Measurements from ENCODE around the gene SPRR2B. TPM values are rescaled to one million over a fixed set of nuclear protein-coding genes. Genes with fewer than 3 reads are reported as not detected.

The SPRR2B gene
- not detected in 5 replicates for total RNA-seq (2022; extraction: Qiagen RNA extraction; ENCODE audit: low read depth)

GRCh38 chr1:153071511-153071910, at the start of gene SPRR2B:
TSS of gene SPRR2B (minus strand) at chr1:153071611. CDS start at chr1:153070839, 772 bp downstream.

GRCh38 chr1:153113416-153113815, 42.0 kb upstream of the SPRR2B start, which contains the start of gene SPRR2F:
TSS of gene SPRR2F (minus strand) at chr1:153113516. CDS start at chr1:153112733, 783 bp downstream.

GRCh38 chr1:153094426-153094825, 23.0 kb upstream of the SPRR2B start, which contains the start of gene SPRR2E:
TSS of gene SPRR2E (minus strand) at chr1:153094526. CDS start at chr1:153093751, 775 bp downstream.

GRCh38 chr1:153057375-153057774, 14.0 kb downstream of the SPRR2B start, which contains the start of gene SPRR2A:
TSS of gene SPRR2A (minus strand) at chr1:153057512. CDS start at chr1:153056735, 777 bp downstream.

GRCh38 chr1:153040950-153041631, 30.3 kb downstream of the SPRR2B start, which contains the start of gene SPRR2D:
TSS of gene SPRR2D (minus strand) at chr1:153041120. CDS start at chr1:153040346, 774 bp downstream.

GRCh38 chr1:153030895-153031294, 40.5 kb downstream of the SPRR2B start, which contains the start of gene SPRR1B:
TSS of gene SPRR1B (plus strand) at chr1:153031203. CDS start at chr1:153032346, 1,143 bp downstream.

Other genes with a start within 250 kb of the SPRR2B start
- gene LCE1A, start 244.1 kb downstream of the SPRR2B start, total RNA-seq (2022; extraction: Qiagen RNA extraction; ENCODE audit: low read depth) = not detected in 5 replicates
- gene LCE6A, start 228.8 kb downstream of the SPRR2B start, total RNA-seq (2022; extraction: Qiagen RNA extraction; ENCODE audit: low read depth) = not detected in 5 replicates
- not detected in 5 replicates for gene LCE7A, start 211.6 kb downstream of the SPRR2B start, total RNA-seq (2022; extraction: Qiagen RNA extraction; ENCODE audit: low read depth)
- not detected in 5 replicates for gene SMCP, start 193.3 kb downstream of the SPRR2B start, total RNA-seq (2022; extraction: Qiagen RNA extraction; ENCODE audit: low read depth)
- 0.04 to 0.07 TPM in 2 of 5 replicates, not detected in the others for gene IVL, start 163.1 kb downstream of the SPRR2B start, total RNA-seq (2022; extraction: Qiagen RNA extraction; ENCODE audit: low read depth)
- gene SPRR5, start 124.4 kb downstream of the SPRR2B start, total RNA-seq (2022; extraction: Qiagen RNA extraction; ENCODE audit: low read depth) = not detected in 5 replicates
- gene SPRR4, start 101.0 kb downstream of the SPRR2B start, total RNA-seq (2022; extraction: Qiagen RNA extraction; ENCODE audit: low read depth) = not detected in 5 replicates
- gene SPRR1A, start 87.5 kb downstream of the SPRR2B start, total RNA-seq (2022; extraction: Qiagen RNA extraction; ENCODE audit: low read depth) = not detected in 5 replicates
- gene SPRR3, start 69.9 kb downstream of the SPRR2B start, total RNA-seq (2022; extraction: Qiagen RNA extraction; ENCODE audit: low read depth) = not detected in 5 replicates
- not detected in 5 replicates for gene SPRR1B, start 40.4 kb downstream of the SPRR2B start, total RNA-seq (2022; extraction: Qiagen RNA extraction; ENCODE audit: low read depth)
- not detected in 5 replicates for gene SPRR2D, start 30.5 kb downstream of the SPRR2B start, total RNA-seq (2022; extraction: Qiagen RNA extraction; ENCODE audit: low read depth)
- gene SPRR2A, start 14.1 kb downstream of the SPRR2B start, total RNA-seq (2022; extraction: Qiagen RNA extraction; ENCODE audit: low read depth) = not detected in 5 replicates
- not detected in 5 replicates for gene SPRR2E, start 22.9 kb upstream of the SPRR2B start, total RNA-seq (2022; extraction: Qiagen RNA extraction; ENCODE audit: low read depth)
- gene SPRR2F, start 41.9 kb upstream of the SPRR2B start, total RNA-seq (2022; extraction: Qiagen RNA extraction; ENCODE audit: low read depth) = not detected in 5 replicates
- not detected in 5 replicates for gene SPRR2G, start 79.3 kb upstream of the SPRR2B start, total RNA-seq (2022; extraction: Qiagen RNA extraction; ENCODE audit: low read depth)
- not detected in 5 replicates for gene LELP1, start 131.8 kb upstream of the SPRR2B start, total RNA-seq (2022; extraction: Qiagen RNA extraction; ENCODE audit: low read depth)
- gene PRR9, start 146.0 kb upstream of the SPRR2B start, total RNA-seq (2022; extraction: Qiagen RNA extraction; ENCODE audit: low read depth) = not detected in 5 replicates
- gene LORICRIN, start 188.1 kb upstream of the SPRR2B start, total RNA-seq (2022; extraction: Qiagen RNA extraction; ENCODE audit: low read depth) = not detected in 5 replicates
- gene PGLYRP3, start 241.3 kb upstream of the SPRR2B start, total RNA-seq (2022; extraction: Qiagen RNA extraction; ENCODE audit: low read depth) = not detected in 5 replicates